K562 treated with DMSO at 1 percent for 12 hours (cell line): ENCODE data around the gene LORICRIN. TPM values are rescaled to one million over a fixed set of nuclear protein-coding genes. Genes with fewer than 3 reads are reported as not detected.

ENCODE experiments used
- total RNA-seq: library from RNA; unstranded; fragments of 300-600 nt; gene quantifications from 2 replicates; pipeline ENCODE4 v1.2.3, GENCODE V29; 2022; ENCODE audit not compliant: insufficient read depth

LORICRIN gene
- not detected in 2 replicates for total RNA-seq

GRCh38 chr1:153259387-153259786 lies at the start of gene LORICRIN:
Gene LORICRIN, plus strand, starts transcription at chr1:153259687. Its CDS starts 1,263 bp downstream, at chr1:153260950.

DNA sequence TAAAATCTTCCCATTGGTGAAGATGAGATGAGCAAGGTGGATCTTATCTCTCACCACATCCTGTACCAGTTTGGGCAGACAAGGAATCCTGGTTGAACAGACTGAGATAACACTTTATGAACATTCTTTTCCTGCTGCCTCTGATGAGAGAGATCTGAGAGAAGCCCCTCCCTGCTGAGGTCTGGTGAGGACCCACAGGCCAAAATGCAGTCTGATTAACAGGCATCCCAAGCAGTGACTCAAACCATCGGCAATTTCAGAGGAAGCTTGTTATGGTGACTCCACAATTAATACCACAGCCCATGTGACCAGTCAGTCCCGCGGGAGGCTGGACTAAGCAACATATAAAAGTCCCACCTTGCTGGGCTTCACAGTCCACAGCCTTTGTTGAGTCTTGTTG lies 42.3 kb upstream of the LORICRIN start, which contains the start of gene PRR9:
PRR9 (plus strand) TSS at position 373 of the 400 bp plus-strand sequence. CDS start 561 bp downstream, outside the sequence.

Other genes with a start within 250 kb of the LORICRIN start
- gene SPRR1B, start 228.5 kb upstream of the LORICRIN start, total RNA-seq = not detected in 2 replicates
- 31.6 and 32.8 TPM in 2 replicates for gene SPRR2D, start 218.6 kb upstream of the LORICRIN start, total RNA-seq
- gene SPRR2A, start 202.2 kb upstream of the LORICRIN start, total RNA-seq = not detected in 2 replicates
- not detected in 2 replicates for gene SPRR2B, start 188.1 kb upstream of the LORICRIN start, total RNA-seq
- gene SPRR2E, start 165.2 kb upstream of the LORICRIN start, total RNA-seq = not detected in 2 replicates
- gene SPRR2F, start 146.2 kb upstream of the LORICRIN start, total RNA-seq = not detected in 2 replicates
- gene SPRR2G, start 108.8 kb upstream of the LORICRIN start, total RNA-seq = not detected in 2 replicates
- not detected in 2 replicates for gene LELP1, start 56.3 kb upstream of the LORICRIN start, total RNA-seq
- 1.7 and 2.4 TPM in 2 replicates for gene PRR9, start 42.1 kb upstream of the LORICRIN start, total RNA-seq
- gene PGLYRP3, start 53.3 kb downstream of the LORICRIN start, total RNA-seq = not detected in 2 replicates
- 4.4 and 4.9 TPM in 2 replicates for gene PGLYRP4, start 89.2 kb downstream of the LORICRIN start, total RNA-seq
- not detected in 2 replicates for gene S100A9, start 98.2 kb downstream of the LORICRIN start, total RNA-seq
- gene S100A12, start 115.9 kb downstream of the LORICRIN start, total RNA-seq = not detected in 2 replicates
- gene S100A8, start 131.4 kb downstream of the LORICRIN start, total RNA-seq = not detected in 2 replicates
- 0.22 TPM in 1 of 2 replicates, not detected in the other for gene S100A7A, start 156.8 kb downstream of the LORICRIN start, total RNA-seq
- not detected in 2 replicates for gene S100A7, start 201.0 kb downstream of the LORICRIN start, total RNA-seq